Measurements from ENCODE around the gene RIPK4.

Gene RIPK4

DNA sequence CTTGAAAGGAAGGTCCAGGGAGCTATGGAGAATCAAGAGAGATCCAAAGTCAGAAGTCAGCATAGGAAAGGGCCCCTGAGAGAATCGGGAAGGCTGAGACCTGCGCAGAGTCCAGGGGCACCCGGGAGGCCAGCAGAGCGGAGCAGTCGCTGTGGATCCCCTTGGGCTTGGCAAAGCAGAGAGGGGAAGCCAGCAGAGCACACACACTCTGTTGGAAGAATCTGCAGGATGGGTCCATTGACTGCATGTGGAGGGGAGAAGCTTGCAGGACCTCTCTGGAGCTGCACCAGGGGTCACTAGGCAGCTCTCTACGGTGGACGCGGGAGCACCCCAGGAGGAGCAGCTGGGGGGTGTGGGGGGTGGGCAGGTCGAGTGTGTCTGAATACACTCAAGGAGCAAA, 6.4 kb downstream of the RIPK4 start:
- DNase-seq (ENCODE audit: extremely low read depth, low read depth): no peak
- TF ChIP-seq, protein P1, sequence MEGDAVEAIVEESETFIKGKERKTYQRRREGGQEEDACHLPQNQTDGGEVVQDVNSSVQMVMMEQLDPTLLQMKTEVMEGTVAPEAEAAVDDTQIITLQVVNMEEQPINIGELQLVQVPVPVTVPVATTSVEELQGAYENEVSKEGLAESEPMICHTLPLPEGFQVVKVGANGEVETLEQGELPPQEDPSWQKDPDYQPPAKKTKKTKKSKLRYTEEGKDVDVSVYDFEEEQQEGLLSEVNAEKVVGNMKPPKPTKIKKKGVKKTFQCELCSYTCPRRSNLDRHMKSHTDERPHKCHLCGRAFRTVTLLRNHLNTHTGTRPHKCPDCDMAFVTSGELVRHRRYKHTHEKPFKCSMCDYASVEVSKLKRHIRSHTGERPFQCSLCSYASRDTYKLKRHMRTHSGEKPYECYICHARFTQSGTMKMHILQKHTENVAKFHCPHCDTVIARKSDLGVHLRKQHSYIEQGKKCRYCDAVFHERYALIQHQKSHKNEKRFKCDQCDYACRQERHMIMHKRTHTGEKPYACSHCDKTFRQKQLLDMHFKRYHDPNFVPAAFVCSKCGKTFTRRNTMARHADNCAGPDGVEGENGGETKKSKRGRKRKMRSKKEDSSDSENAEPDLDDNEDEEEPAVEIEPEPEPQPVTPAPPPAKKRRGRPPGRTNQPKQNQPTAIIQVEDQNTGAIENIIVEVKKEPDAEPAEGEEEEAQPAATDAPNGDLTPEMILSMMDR (IDR thresholded peaks at IDR 0.05; ENCODE audit: low read depth, low read length): no peak

- TF ChIP-seq, protein P1 (IDR thresholded peaks at IDR 0.05; ENCODE audit: low read depth, low read length): no peak
- no peak for DNase-seq (ENCODE audit: extremely low read depth, low read depth)
Measured at GRCh38 chr21:41759926-41760325, 6.9 kb downstream of the RIPK4 start.

DNA sequence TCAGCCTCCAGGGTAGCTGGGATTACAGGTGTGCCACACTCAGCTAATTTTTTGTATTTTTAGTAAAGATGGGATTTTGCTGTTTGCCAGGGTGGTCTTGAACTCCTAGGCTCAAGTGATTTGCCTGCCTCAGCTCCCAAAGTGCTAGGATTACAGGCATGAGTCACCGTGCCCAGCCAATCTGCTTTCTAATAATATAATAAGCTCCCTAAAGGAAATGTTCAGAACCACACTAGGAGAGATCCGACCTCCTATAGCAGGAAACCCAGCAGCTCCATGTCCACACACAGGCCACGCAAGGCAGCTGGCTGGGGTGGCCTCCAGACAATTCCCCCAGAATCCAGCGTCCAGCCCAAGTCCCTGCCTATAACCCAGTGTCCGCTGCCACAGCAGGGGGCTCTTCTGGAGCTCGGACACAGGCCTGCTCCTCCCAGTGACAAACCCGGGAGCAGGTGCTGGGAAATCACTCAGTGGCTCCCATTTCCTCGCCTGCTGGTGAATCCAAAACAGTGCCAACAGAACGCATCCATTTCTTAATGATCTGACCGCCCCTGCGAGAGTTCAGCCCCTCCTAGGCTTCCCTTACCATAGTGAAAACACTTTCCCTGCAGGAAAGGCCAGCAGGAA, 7.5 kb downstream of the RIPK4 start:
- TF ChIP-seq, protein P1 (IDR thresholded peaks at IDR 0.05; ENCODE audit: low read depth, low read length): no peak
- no peak for DNase-seq (ENCODE audit: extremely low read depth, low read depth)

GRCh38 chr21:41758550-41758949, 8.3 kb downstream of the RIPK4 start:
- DNase-seq (ENCODE audit: extremely low read depth, low read depth): no peak
- TF ChIP-seq, protein P1 (IDR thresholded peaks at IDR 0.05; ENCODE audit: low read depth, low read length): no peak

DNA sequence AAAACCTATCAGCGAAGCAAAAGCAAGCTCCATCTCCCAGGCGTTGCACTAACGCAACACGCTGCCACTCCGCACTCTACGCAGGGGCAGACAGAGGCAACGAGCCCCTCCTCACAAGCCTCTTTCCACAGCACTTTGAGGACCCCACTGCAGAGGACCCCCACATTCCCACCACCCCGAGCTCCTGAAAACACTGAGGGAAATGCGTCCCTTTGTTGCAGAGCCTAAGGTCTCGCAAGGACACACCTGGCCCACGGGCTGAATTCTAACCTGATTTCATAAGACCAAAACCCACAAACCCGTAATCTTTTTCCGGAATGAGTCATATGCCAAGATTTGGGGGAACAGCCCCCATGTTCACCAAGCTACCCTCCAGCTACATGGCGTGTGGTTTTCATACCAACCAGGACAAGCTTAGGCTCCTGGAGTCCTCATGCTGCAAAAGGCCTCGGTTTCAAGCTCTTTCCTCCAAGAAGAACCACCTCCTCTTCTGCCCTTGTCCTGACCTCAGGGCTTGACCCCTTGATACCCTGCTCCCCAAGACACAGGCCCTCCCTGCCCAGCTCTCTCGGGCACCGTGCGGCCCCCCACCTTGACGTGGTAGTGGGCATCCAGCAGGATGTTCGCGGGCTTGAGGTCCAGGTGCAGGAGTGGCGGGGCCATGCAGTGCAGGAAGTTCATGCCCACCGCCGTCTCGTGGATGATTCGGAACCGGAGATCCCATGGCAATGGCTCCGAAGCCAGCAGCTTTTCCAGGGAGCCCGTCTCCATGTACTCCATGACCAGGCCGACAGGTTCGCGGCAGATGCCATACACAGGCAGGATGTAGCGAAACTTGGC, 10.7 kb downstream of the RIPK4 start:
- DNase-seq (ENCODE audit: extremely low read depth, low read depth): no peak
- TF ChIP-seq, protein P1 (IDR thresholded peaks at IDR 0.05; ENCODE audit: low read depth, low read length): no peak

- TF ChIP-seq, protein P1 (IDR thresholded peaks at IDR 0.05; ENCODE audit: low read depth, low read length): no peak
- no peak for DNase-seq (ENCODE audit: extremely low read depth, low read depth)
Measured at GRCh38 chr21:41755258-41755933, 11.5 kb downstream of the RIPK4 start.

DNA sequence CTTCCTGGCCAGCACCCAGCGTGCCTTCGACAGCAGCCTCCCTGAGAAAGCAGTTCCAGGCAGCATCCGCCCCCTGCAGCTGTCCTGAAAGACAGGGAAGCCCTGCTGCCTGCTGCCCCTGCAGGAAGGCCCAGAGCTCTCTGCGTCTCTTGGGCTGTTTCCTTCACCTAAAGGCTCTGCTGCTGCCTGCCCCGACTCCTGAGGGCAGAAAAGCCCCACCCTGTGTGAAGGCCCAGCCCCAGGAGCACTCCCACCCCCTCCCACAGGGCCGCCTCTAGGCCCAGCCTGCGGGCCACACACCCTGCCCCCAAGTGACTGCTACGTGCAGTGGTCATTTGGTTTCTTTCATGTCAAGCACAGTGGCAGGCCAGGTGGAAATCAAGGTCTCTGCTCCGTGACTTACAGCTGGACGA, 12.4 kb downstream of the RIPK4 start:
- TF ChIP-seq, protein P1 (IDR thresholded peaks at IDR 0.05; ENCODE audit: low read depth, low read length): no peak
- DNase-seq (ENCODE audit: extremely low read depth, low read depth): no peak

Data from AG09319 (cell line).